RWPE1 (cell line): ENCODE results near the gene ADD3.

ENCODE experiments used
- CTCF ChIA-PET: fragments of 350-600 bp; sonication (Branson Sonifier 250); formaldehyde crosslinking; extraction: SDS; loops from one replicate; lab custom pipeline; 2021; lab: Yijun Ruan, JAX
- POLR2A ChIA-PET: fragments of 400-600 bp; formaldehyde crosslinking; extraction: SDS; loops from one replicate; lab custom pipeline; 2020; ENCODE audit warnings: antibody characterized with exemption; ENCODE audit not compliant: low non-redundant PET; lab: Yijun Ruan, JAX
- DNase-seq: peaks from one replicate; pipeline ENCODE4 v3.0.0; 2012; ENCODE audit warnings: low spot score
- H3K27ac ChIP-seq: fragments of 450-650 bp; 2 replicates; pipeline ENCODE4 v1.5.1; 2017
- TF ChIP-seq, protein P1 (sequence below): fragments of 450-650 bp; conservative IDR thresholded peaks from 2 replicates; pipeline ENCODE4 v1.5.1; 2017; ENCODE audit warnings: low read depth, mild to moderate bottlenecking

Gene ADD3

DNA sequence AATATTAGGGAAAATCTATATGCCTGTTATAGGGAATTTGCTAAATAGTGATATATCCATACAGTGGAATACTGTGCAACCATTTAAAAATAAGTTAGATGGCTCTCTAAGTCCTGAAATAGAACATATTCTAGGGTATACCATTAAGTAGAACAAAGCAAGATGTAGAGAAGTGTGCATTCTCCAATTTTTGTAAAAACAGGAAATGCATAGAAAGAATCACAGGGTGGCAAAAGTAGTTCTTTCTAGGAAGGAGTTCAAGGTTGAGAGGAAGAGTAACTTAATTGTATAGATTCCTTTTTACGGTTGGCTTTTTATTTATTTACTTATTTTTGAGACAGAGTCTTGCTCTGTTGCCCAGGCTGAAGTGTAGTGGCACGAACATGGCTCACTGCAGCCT lies 43.7 kb downstream of the ADD3 start:
- POLR2A ChIA-PET, result no interaction called here
- no peak for DNase-seq
- CTCF ChIA-PET, result no interaction called here
- TF ChIP-seq, protein P1, sequence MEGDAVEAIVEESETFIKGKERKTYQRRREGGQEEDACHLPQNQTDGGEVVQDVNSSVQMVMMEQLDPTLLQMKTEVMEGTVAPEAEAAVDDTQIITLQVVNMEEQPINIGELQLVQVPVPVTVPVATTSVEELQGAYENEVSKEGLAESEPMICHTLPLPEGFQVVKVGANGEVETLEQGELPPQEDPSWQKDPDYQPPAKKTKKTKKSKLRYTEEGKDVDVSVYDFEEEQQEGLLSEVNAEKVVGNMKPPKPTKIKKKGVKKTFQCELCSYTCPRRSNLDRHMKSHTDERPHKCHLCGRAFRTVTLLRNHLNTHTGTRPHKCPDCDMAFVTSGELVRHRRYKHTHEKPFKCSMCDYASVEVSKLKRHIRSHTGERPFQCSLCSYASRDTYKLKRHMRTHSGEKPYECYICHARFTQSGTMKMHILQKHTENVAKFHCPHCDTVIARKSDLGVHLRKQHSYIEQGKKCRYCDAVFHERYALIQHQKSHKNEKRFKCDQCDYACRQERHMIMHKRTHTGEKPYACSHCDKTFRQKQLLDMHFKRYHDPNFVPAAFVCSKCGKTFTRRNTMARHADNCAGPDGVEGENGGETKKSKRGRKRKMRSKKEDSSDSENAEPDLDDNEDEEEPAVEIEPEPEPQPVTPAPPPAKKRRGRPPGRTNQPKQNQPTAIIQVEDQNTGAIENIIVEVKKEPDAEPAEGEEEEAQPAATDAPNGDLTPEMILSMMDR, result no peak
- no peak overlapping the region for H3K27ac ChIP-seq

DNA sequence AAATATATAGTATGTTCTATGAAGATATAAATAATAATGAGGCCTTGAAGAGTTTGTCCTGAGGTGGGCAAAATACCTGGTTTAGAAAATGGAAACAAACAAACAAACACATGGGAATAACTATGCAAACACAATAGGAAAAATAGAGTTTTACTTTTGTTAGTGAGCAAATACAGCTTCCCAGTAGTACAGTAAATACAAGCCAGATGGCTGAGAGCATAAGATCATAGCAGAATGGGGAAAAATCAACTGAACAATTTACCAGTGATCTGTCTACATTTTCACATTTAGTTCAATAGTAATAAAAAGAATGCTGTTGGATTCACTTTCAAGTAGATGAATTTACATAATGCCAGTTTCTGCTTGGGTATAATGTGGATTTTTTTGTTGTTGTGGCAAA lies 45.1 kb downstream of the ADD3 start:
- H3K27ac ChIP-seq, result no peak overlapping the region
- ChIA-PET CTCF (interaction anchor here (0.6 to 0.8 kb wide), 4 partner anchors 9 to 1527 kb away, joined by 3 to 4 read pairs (median 3); no protein-coding TSS in a partner anchor), POLR2A (no interaction called here)
- no peak for DNase-seq
- TF ChIP-seq, protein P1, result no peak

DNA sequence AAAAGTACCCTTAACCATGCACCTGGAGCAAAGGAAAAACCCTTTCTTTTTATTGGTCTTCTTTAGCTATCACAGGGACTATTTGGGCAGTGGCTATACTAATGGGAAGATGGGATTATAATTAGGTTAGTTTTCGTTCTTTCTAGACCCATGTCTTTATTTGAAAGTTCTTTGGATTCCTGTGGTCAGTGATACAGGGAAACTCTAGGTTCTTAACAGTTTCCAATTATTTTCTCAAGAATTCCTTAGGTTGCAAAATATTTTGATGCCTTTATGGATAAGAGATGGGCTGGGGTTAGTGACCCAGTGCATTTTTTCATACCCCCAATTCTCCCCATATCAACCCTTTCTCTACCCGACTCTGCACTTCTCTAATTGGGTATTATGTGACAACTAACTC lies 49.0 kb downstream of the ADD3 start:
- DNase-seq, result no peak
- H3K27ac ChIP-seq, result no peak overlapping the region
- TF ChIP-seq, protein P1, result no peak
- ChIA-PET POLR2A (no interaction called here), CTCF (interaction anchor here (0.6 kb wide), 1 partner anchor 11 kb away, joined by 4 read pairs; no protein-coding TSS in a partner anchor)

DNA sequence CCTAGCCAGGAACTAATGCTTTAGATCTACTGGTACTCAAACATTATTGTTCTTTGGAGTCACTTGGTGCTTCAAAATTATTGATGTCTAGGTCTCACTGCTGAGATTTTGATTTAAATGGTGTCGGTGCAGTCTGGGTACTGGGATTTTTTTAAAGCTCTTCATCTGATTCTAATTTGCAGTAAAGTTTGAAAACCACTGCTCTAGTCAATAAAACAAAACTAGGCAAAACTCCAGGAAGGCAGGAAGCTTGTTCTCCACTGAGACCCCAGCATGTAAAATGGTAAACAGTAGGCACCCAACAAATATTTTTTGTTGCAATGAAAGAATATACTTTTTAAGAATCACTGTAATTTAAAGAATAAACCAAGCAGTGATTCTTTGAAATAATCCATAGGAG lies 49.7 kb downstream of the ADD3 start:
- ChIA-PET CTCF (interaction anchor here (0.6 to 0.7 kb wide), 4 partner anchors 10 to 1270 kb away, joined by 3 to 8 read pairs (median 4); no protein-coding TSS in a partner anchor), POLR2A (no interaction called here)
- TF ChIP-seq, protein P1, result no peak
- no peak overlapping the region for H3K27ac ChIP-seq
- DNase-seq, result no peak

DNA sequence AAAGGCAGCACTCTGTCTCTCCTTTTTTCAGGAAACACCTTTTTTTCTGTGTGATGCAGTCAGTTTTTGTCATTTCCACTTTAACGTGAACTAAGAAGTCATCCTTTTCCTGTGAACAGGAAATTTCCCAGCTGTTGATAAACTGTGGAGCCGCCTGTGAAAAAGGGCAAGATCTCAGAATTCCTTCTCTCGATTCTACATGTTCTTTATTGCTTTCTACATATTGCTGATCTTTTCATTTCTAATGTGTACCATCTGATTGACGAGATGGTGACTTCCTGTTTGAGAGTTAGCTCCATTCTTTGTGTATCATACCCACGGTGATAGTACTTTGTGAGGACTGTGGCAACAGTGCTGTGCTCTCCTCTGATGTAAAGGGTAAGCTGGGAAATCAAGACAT lies 50.4 kb downstream of the ADD3 start:
- no peak overlapping the region for H3K27ac ChIP-seq
- TF ChIP-seq, protein P1, result no peak
- no peak for DNase-seq
- ChIA-PET CTCF (interaction anchor here (0.6 kb wide), 2 partner anchors 174 to 913 kb away, joined by 3 to 4 read pairs; no protein-coding TSS in a partner anchor), POLR2A (no interaction called here)

DNA sequence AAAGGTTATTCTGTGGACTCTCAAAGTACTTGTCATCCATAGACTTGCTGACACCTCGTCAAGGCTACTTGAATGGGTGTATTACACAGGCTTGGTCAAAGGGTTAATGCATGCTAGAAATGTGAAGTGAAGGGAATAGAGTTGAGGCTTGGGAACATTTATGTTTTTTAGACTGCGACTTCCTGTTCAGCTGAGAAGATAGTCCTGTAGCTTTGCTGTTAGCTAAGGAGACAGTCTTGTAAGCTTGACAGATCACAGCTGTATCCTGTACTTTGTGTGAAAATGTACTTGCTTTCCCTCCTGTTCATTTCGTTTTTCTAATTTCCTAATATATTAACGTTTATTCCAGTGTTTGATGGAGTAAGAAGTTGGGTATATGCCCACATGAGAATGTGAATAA lies 52.1 kb downstream of the ADD3 start:
- DNase-seq, result no peak
- POLR2A ChIA-PET, result no interaction called here
- TF ChIP-seq, protein P1, result no peak
- CTCF ChIA-PET, result interaction anchor here (0.6 kb wide), 1 partner anchor 185 kb away, joined by 3 read pairs; no protein-coding TSS in a partner anchor
- H3K27ac ChIP-seq, result no peak overlapping the region
